HCT116 (cell line): ENCODE measurements around the gene KRAS. TPM values are rescaled to one million over a fixed set of nuclear protein-coding genes. Genes with fewer than 3 reads are reported as not detected.
"Not testable (repeated sequence)": the region's sequence is repeated elsewhere in the genome, so short reads cannot be mapped to it uniquely, and the experiment has no call there.

ENCODE experiments used
- ATAC-seq: fragments of 200-7000 bp; cut with Tn5 transposase; 2 replicates; pipeline ENCODE4 v1.9.1; 2020; ENCODE audit warnings: mild to moderate bottlenecking, moderate library complexity
- BruUV-seq: library from RNA; stranded (reverse); fragments of 400-500 nt; replicated peaks from 2 replicates; lab custom pipeline; 2021; lab: Mats Ljungman, UMichigan
- CTCF ChIA-PET: fragments of 300-600 bp; sonication (Branson Sonifier 250); formaldehyde crosslinking; loops from one replicate; lab custom pipeline; 2021; ENCODE audit warnings: antibody characterized with exemption; lab: Charles Lee
- POLR2A ChIA-PET: fragments of 300-600, 350-600 bp; sonication (Branson Sonifier 250); formaldehyde crosslinking; loops from one replicate; lab custom pipeline; 2021; ENCODE audit warnings: antibody characterized with exemption; lab: Charles Lee
- RAD21 ChIA-PET, 2 experiments: fragments of 300-600 bp; sonication (Branson Sonifier 250); formaldehyde crosslinking; loops; one replicate each; lab custom pipeline; 2023; ENCODE audit warnings: low total read pairs in 2 of 2; ENCODE audit not compliant: uncharacterized antibody in 2 of 2, unreplicated experiment in 2 of 2, low non-redundant PET in 1 of 2; lab: Charles Lee
- DNase-seq: peaks from one replicate; pipeline ENCODE4 v3.0.0-alpha.2; 2010; ENCODE audit warnings: low read depth, low spot score
- H2AFZ ChIP-seq: fragments of 200-600 bp; shearing (Covaris generic), sonication (generic); 2 replicates; pipeline ENCODE4 v1.6.1; 2017; ENCODE audit warnings: low read depth, mixed run types, mixed read lengths, antibody characterized with exemption, low read length; ENCODE audit not compliant: poor library complexity, severe bottlenecking
- H3K27ac ChIP-seq: 2 replicates; pipeline ENCODE4 v1.5.1; 2012; ENCODE audit warnings: low read depth, low read length
- H3K27me3 ChIP-seq: fragments of 200-600 bp; sonication (generic); 2 replicates; pipeline ENCODE4 v1.6.1; 2016; ENCODE audit warnings: mixed run types, low read length, mixed read lengths; ENCODE audit not compliant: insufficient read depth
- H3K36me3 ChIP-seq, 2 experiments: fragments of 200-500 bp in 1 of 2; fragments of 200-600 bp in 1 of 2; sonication (Bioruptor generic) in 1 of 2; sonication (generic) in 1 of 2; 2 replicates each; pipeline versions ENCODE4 v1.5.1 to v1.6.1; 2014 to 2016; ENCODE audit warnings: low read length in 2 of 2, inconsistent platforms in 1 of 2, mixed read lengths in 1 of 2, mixed run types in 1 of 2; ENCODE audit not compliant: insufficient read depth in 2 of 2, control insufficient read depth in 1 of 2
- H3K4me1 ChIP-seq, 2 experiments: fragments of 200-600 bp in 1 of 2; sonication (generic) in 1 of 2; 2 replicates each; pipeline versions ENCODE4 v1.5.1 to v1.6.1; 2012 to 2017; ENCODE audit warnings: low read length in 2 of 2, inconsistent platforms in 1 of 2, mild to moderate bottlenecking in 1 of 2, mixed read lengths in 1 of 2, mixed run types in 1 of 2, moderate library complexity in 1 of 2; ENCODE audit not compliant: insufficient read depth in 2 of 2, control insufficient read depth in 1 of 2
- H3K4me2 ChIP-seq: fragments of 200-600 bp; sonication (generic); 2 replicates; pipeline ENCODE4 v1.6.1; 2017; ENCODE audit warnings: mixed run types, low read length, mixed read lengths
- H3K4me3 ChIP-seq, 2 experiments: fragments of 200-600 bp in 1 of 2; sonication (generic) in 1 of 2; replicated peaks in 1 of 2; 2 replicates each; pipeline ENCODE4 v1.5.1; 2011 to 2016; ENCODE audit warnings: low read length in 2 of 2, control low read depth in 1 of 2, low read depth in 1 of 2, mild to moderate bottlenecking in 1 of 2, mixed read lengths in 1 of 2, mixed run types in 1 of 2
- H3K79me2 ChIP-seq: fragments of 200-600 bp; sonication (generic); 2 replicates; pipeline ENCODE4 v1.6.1; 2017; ENCODE audit warnings: mild to moderate bottlenecking, mixed run types, low read length, moderate library complexity, mixed read lengths; ENCODE audit not compliant: insufficient read depth
- H3K9ac ChIP-seq: fragments of 200-600 bp; sonication (generic); 2 replicates; pipeline ENCODE4 v1.6.1; 2016; ENCODE audit warnings: low read length, mixed read lengths
- H3K9me2 ChIP-seq: fragments of 200-600 bp; sonication (generic), shearing (Covaris generic); 2 replicates; pipeline ENCODE4 v1.6.1; 2017; ENCODE audit warnings: mixed run types, mild to moderate bottlenecking, moderate library complexity; ENCODE audit not compliant: insufficient read depth
- H3K9me3 ChIP-seq, 2 experiments: fragments of 200-500 bp in 1 of 2; fragments of 200-600 bp in 1 of 2; sonication (Bioruptor generic) in 1 of 2; sonication (generic) in 1 of 2; 2 replicates each; pipeline ENCODE4 v1.6.1; 2014 to 2017; ENCODE audit warnings: low read length in 2 of 2, mixed read lengths in 2 of 2, inconsistent platforms in 1 of 2, low read depth in 1 of 2, mild to moderate bottlenecking in 1 of 2, mixed run types in 1 of 2, moderate library complexity in 1 of 2; ENCODE audit not compliant: control insufficient read depth in 1 of 2, insufficient read depth in 1 of 2
- H4K20me1 ChIP-seq: fragments of 200-600 bp; sonication (generic), shearing (Covaris generic); 2 replicates; pipeline ENCODE4 v1.6.1; 2017; ENCODE audit warnings: mixed run types, mild to moderate bottlenecking, moderate library complexity; ENCODE audit not compliant: insufficient read depth
- CEBPB ChIP-seq: IDR thresholded peaks from 2 replicates; pipeline ENCODE4 v1.6.1; 2012; ENCODE audit warnings: low read depth
- FOSL1 ChIP-seq: IDR thresholded peaks from 2 replicates; pipeline ENCODE4 v1.6.1; 2012; ENCODE audit warnings: low read depth
- MAX ChIP-seq: IDR thresholded peaks from 2 replicates; pipeline ENCODE4 v1.6.1; 2012
- POLR2AphosphoS5 ChIP-seq: IDR thresholded peaks from 2 replicates; pipeline ENCODE4 v1.6.1; 2011; ENCODE audit warnings: mild to moderate bottlenecking, low read depth, low read length, moderate library complexity
- intact Hi-C: fragments of 100-400 bp; cut with micrococcal nuclease; formaldehyde crosslinking; loops from 2 replicates; pipeline ENCODE4 v1.10.0; 2022
- total RNA-seq: library from RNA; stranded (reverse); gene quantifications from one replicate; pipeline ENCODE4 v1.2.1, GENCODE V29; 2021; ENCODE audit not compliant: unreplicated experiment

The KRAS gene
- total RNA-seq, 1 experiment from 2014 or later: 37.5 TPM

- Histone ChIP-seq H3K27ac (no peak overlapping the region), H3K9me2 (no peaks in the 10 kb centered on the region), H3K79me2 (no peaks in the 10 kb centered on the region), H3K4me2 (no peak overlapping the region), H3K27me3 (no peaks in the 10 kb centered on the region), H4K20me1 (no peaks in the 10 kb centered on the region), H3K9me3 (no peaks in the 10 kb centered on the region), H3K4me3 (no peak overlapping the region), H2AFZ (no peak overlapping the region), H3K9ac (no peak overlapping the region), H3K4me1 (no peaks in the 10 kb centered on the region), H3K36me3 (no peaks in the 10 kb centered on the region)
- ChIA-PET POLR2A (no interaction called here), CTCF (no interaction called here), RAD21 (no interaction called here)
- no peak for TF ChIP-seq CEBPB
- intact Hi-C loops: no loop called here
- BruUV-seq: no TSS peak
- DNase-seq (no peak), ATAC-seq (no peak)
Observed at GRCh38 chr12:25295361-25295760, 44.6 kb upstream of the KRAS start.

- no peak overlapping the region for H3K4me2 ChIP-seq
- no peak overlapping the region for H3K4me3 ChIP-seq
- H3K9me2 ChIP-seq: no peaks in the 10 kb centered on the region
- no peaks in the 10 kb centered on the region for H4K20me1 ChIP-seq
- DNase-seq (no peak), ATAC-seq (no peak)
- H3K27me3 ChIP-seq: no peaks in the 10 kb centered on the region
- H3K27ac ChIP-seq: no peak overlapping the region
- no peaks in the 10 kb centered on the region for H3K9me3 ChIP-seq
- no peak overlapping the region for H3K9ac ChIP-seq
- intact Hi-C loops: no loop called here
- POLR2A ChIA-PET: no interaction called here
- H3K4me1 ChIP-seq: no peaks in the 10 kb centered on the region
- CTCF ChIA-PET: no interaction called here
- H3K79me2 ChIP-seq: no peaks in the 10 kb centered on the region
- no peak overlapping the region for H2AFZ ChIP-seq
- RAD21 ChIA-PET: no interaction called here
- no TSS peak for BruUV-seq
- TF ChIP-seq CEBPB: no peak
- TF ChIP-seq FOSL1: no peak
- TF ChIP-seq POLR2AphosphoS5: no peak
- no peak for TF ChIP-seq MAX
- H3K36me3 ChIP-seq: no peaks in the 10 kb centered on the region
Observed at GRCh38 chr12:25293653-25294052, 42.9 kb upstream of the KRAS start.

GRCh38 chr12:25292810-25293221 is 42.1 kb upstream of the KRAS start:
- ATAC-seq, BruUV-seq, intact Hi-C loops, POLR2A ChIA-PET, H4K20me1 ChIP-seq, H3K4me3 ChIP-seq, H3K9me3 ChIP-seq, H2AFZ ChIP-seq, RAD21 ChIA-PET, DNase-seq, H3K4me2 ChIP-seq, H3K4me1 ChIP-seq, H3K9me2 ChIP-seq, H3K36me3 ChIP-seq, H3K27ac ChIP-seq, H3K9ac ChIP-seq, H3K27me3 ChIP-seq, H3K79me2 ChIP-seq, CTCF ChIA-PET: not testable (repeated sequence)
